SK-N-SH (cell line): ENCODE results near the gene ESF1.

Experiments
- CTCF ChIP-seq: fragments of 200-600 bp; sonication (generic); IDR thresholded peaks from 2 replicates; pipeline ENCODE4 v1.6.1; 2017; ENCODE audit warnings: antibody characterized with exemption, mild to moderate bottlenecking, moderate library complexity
- EZH2phosphoT487 ChIP-seq: fragments of 200-600 bp; sonication (generic); IDR thresholded peaks from 2 replicates; pipeline ENCODE4 v1.6.1; 2017; ENCODE audit warnings: low read depth, mixed run types, mild to moderate bottlenecking, antibody characterized with exemption, moderate library complexity, borderline replicate concordance
- NRF1 ChIP-seq: IDR thresholded peaks from 2 replicates; pipeline ENCODE4 v1.6.1; 2012; ENCODE audit warnings: low read depth, mild to moderate bottlenecking, low read length
- POLR2AphosphoS5 ChIP-seq: IDR thresholded peaks from 2 replicates; pipeline ENCODE4 v1.6.1; 2012; ENCODE audit warnings: low read depth, low read length
- RAD21 ChIP-seq: IDR thresholded peaks from 2 replicates; pipeline ENCODE4 v1.6.1; 2012; ENCODE audit warnings: mild to moderate bottlenecking, low read length

- TF ChIP-seq CTCF (no peak), NRF1 (no peak), RAD21 (no peak), POLR2AphosphoS5 (no peak), EZH2phosphoT487 (no peak)
Measured at GRCh38 chr20:13690943-13691342, 93.8 kb downstream of the ESF1 start.
